ENCODE results near the gene SORCS1.

Gene SORCS1

GRCh38 chr10:106980495-106981451 is 183.7 kb downstream of the SORCS1 start:
- no peaks in the 10 kb centered on the region for H3K27me3 ChIP-seq (ENCODE audit: control insufficient read depth in 5 of 5, insufficient read depth in 4 of 5, low read length in 5 of 5)
- H3K4me3 ChIP-seq (ENCODE audit: low read depth in 1 of 5, low read length in 5 of 5): no peak overlapping the region
- H3K9ac ChIP-seq (ENCODE audit: low read length in 5 of 5): no peak overlapping the region
- peaks cover 0 to 3% (median 0%) of the 10 kb centered on the region in 5 donors for H3K4me1 ChIP-seq (ENCODE audit: control insufficient read depth in 5 of 5, insufficient read depth in 5 of 5, low read length in 5 of 5)
- H3K36me3 ChIP-seq (ENCODE audit: control insufficient read depth in 5 of 5, insufficient read depth in 5 of 5, low read length in 5 of 5): no peaks in the 10 kb centered on the region
- peaks cover 0 to 2% (median 0%) of the 10 kb centered on the region in 5 donors for H3K9me3 ChIP-seq (ENCODE audit: control insufficient read depth in 5 of 5, low read length in 5 of 5)
- H3K27ac ChIP-seq (ENCODE audit: low read depth, low read length): no peak overlapping the region

- H3K9me3 ChIP-seq (ENCODE audit: control insufficient read depth in 5 of 5, low read length in 5 of 5): peaks cover 0 to 2% (median 0%) of the 10 kb centered on the region in 5 donors
- H3K36me3 ChIP-seq (ENCODE audit: control insufficient read depth in 5 of 5, insufficient read depth in 5 of 5, low read length in 5 of 5): no peaks in the 10 kb centered on the region
- no peak overlapping the region for H3K4me3 ChIP-seq (ENCODE audit: low read depth in 1 of 5, low read length in 5 of 5)
- no peak overlapping the region for H3K9ac ChIP-seq (ENCODE audit: low read length in 5 of 5)
- no peaks in the 10 kb centered on the region for H3K27me3 ChIP-seq (ENCODE audit: control insufficient read depth in 5 of 5, insufficient read depth in 4 of 5, low read length in 5 of 5)
- H3K27ac ChIP-seq (ENCODE audit: low read depth, low read length): no peak overlapping the region
- H3K4me1 ChIP-seq (ENCODE audit: control insufficient read depth in 5 of 5, insufficient read depth in 5 of 5, low read length in 5 of 5): peaks cover 0 to 3% (median 0%) of the 10 kb centered on the region in 5 donors
Measured at GRCh38 chr10:106978756-106979155, 185.8 kb downstream of the SORCS1 start.

- H3K27ac ChIP-seq (ENCODE audit: low read depth, low read length): no peak overlapping the region
- H3K4me3 ChIP-seq (ENCODE audit: low read depth in 1 of 5, low read length in 5 of 5): no peak overlapping the region
Measured at GRCh38 chr10:106973716-106974115, 190.8 kb downstream of the SORCS1 start.

GRCh38 chr10:106973288-106973687 is 191.2 kb downstream of the SORCS1 start:
- Histone ChIP-seq H3K9ac (ENCODE audit: low read length in 5 of 5) (no peak overlapping the region), H3K9me3 (ENCODE audit: control insufficient read depth in 5 of 5, low read length in 5 of 5) (peaks cover 0 to 2% (median 0%) of the 10 kb centered on the region in 5 donors), H3K4me3 (ENCODE audit: low read depth in 1 of 5, low read length in 5 of 5) (no peak overlapping the region), H3K27ac (ENCODE audit: low read depth, low read length) (no peak overlapping the region), H3K36me3 (ENCODE audit: control insufficient read depth in 5 of 5, insufficient read depth in 5 of 5, low read length in 5 of 5) (no peaks in the 10 kb centered on the region), H3K27me3 (ENCODE audit: control insufficient read depth in 5 of 5, insufficient read depth in 4 of 5, low read length in 5 of 5) (no peaks in the 10 kb centered on the region), H3K4me1 (ENCODE audit: control insufficient read depth in 5 of 5, insufficient read depth in 5 of 5, low read length in 5 of 5) (no peaks in the 10 kb centered on the region)

More at GRCh38 chr10:106973716-106974115, 190.8 kb downstream of the SORCS1 start:
- H3K4me1 ChIP-seq (ENCODE audit: control insufficient read depth in 5 of 5, insufficient read depth in 5 of 5, low read length in 5 of 5): no peaks in the 10 kb centered on the region
- H3K9ac ChIP-seq (ENCODE audit: low read length in 5 of 5): no peak overlapping the region
- H3K36me3 ChIP-seq (ENCODE audit: control insufficient read depth in 5 of 5, insufficient read depth in 5 of 5, low read length in 5 of 5): no peaks in the 10 kb centered on the region
- peaks cover 0 to 2% (median 0%) of the 10 kb centered on the region in 5 donors for H3K9me3 ChIP-seq (ENCODE audit: control insufficient read depth in 5 of 5, low read length in 5 of 5)
- H3K27me3 ChIP-seq (ENCODE audit: control insufficient read depth in 5 of 5, insufficient read depth in 4 of 5, low read length in 5 of 5): no peaks in the 10 kb centered on the region

GRCh38 chr10:106972381-106972780 is 192.1 kb downstream of the SORCS1 start:
- H3K36me3 ChIP-seq (ENCODE audit: control insufficient read depth in 5 of 5, insufficient read depth in 5 of 5, low read length in 5 of 5): no peaks in the 10 kb centered on the region
- H3K27me3 ChIP-seq (ENCODE audit: control insufficient read depth in 5 of 5, insufficient read depth in 4 of 5, low read length in 5 of 5): no peaks in the 10 kb centered on the region
- no peak overlapping the region for H3K4me3 ChIP-seq (ENCODE audit: low read depth in 1 of 5, low read length in 5 of 5)
- H3K27ac ChIP-seq (ENCODE audit: low read depth, low read length): no peak overlapping the region
- no peaks in the 10 kb centered on the region for H3K4me1 ChIP-seq (ENCODE audit: control insufficient read depth in 5 of 5, insufficient read depth in 5 of 5, low read length in 5 of 5)
- no peak overlapping the region for H3K9ac ChIP-seq (ENCODE audit: low read length in 5 of 5)
- peaks cover 0 to 2% (median 0%) of the 10 kb centered on the region in 5 donors for H3K9me3 ChIP-seq (ENCODE audit: control insufficient read depth in 5 of 5, low read length in 5 of 5)

- no peaks in the 10 kb centered on the region for H3K27me3 ChIP-seq (ENCODE audit: control insufficient read depth in 5 of 5, insufficient read depth in 4 of 5, low read length in 5 of 5)
- no peaks in the 10 kb centered on the region for H3K36me3 ChIP-seq (ENCODE audit: control insufficient read depth in 5 of 5, insufficient read depth in 5 of 5, low read length in 5 of 5)
- H3K9me3 ChIP-seq (ENCODE audit: control insufficient read depth in 5 of 5, low read length in 5 of 5): peaks cover 0 to under 1% (median 0%) of the 10 kb centered on the region in 5 donors
- no peak overlapping the region for H3K27ac ChIP-seq (ENCODE audit: low read depth, low read length)
- H3K4me3 ChIP-seq (ENCODE audit: low read depth in 1 of 5, low read length in 5 of 5): no peak overlapping the region
- H3K9ac ChIP-seq (ENCODE audit: low read length in 5 of 5): no peak overlapping the region
- no peaks in the 10 kb centered on the region for H3K4me1 ChIP-seq (ENCODE audit: control insufficient read depth in 5 of 5, insufficient read depth in 5 of 5, low read length in 5 of 5)
Measured at GRCh38 chr10:106971411-106971831, 193.1 kb downstream of the SORCS1 start.

- Histone ChIP-seq H3K27me3 (ENCODE audit: control insufficient read depth in 5 of 5, insufficient read depth in 4 of 5, low read length in 5 of 5) (no peaks in the 10 kb centered on the region), H3K9me3 (ENCODE audit: control insufficient read depth in 5 of 5, low read length in 5 of 5) (no peaks in the 10 kb centered on the region), H3K27ac (ENCODE audit: low read depth, low read length) (no peak overlapping the region), H3K36me3 (ENCODE audit: control insufficient read depth in 5 of 5, insufficient read depth in 5 of 5, low read length in 5 of 5) (no peaks in the 10 kb centered on the region), H3K4me1 (ENCODE audit: control insufficient read depth in 5 of 5, insufficient read depth in 5 of 5, low read length in 5 of 5) (no peaks in the 10 kb centered on the region), H3K4me3 (ENCODE audit: low read depth in 1 of 5, low read length in 5 of 5) (no peak overlapping the region), H3K9ac (ENCODE audit: low read length in 5 of 5) (no peak overlapping the region)
Measured at GRCh38 chr10:106967452-106967851, 197.1 kb downstream of the SORCS1 start.

GRCh38 chr10:106960812-106961211 is 203.7 kb downstream of the SORCS1 start:
- no peak overlapping the region for H3K9ac ChIP-seq (ENCODE audit: low read length in 5 of 5)
- no peaks in the 10 kb centered on the region for H3K36me3 ChIP-seq (ENCODE audit: control insufficient read depth in 5 of 5, insufficient read depth in 5 of 5, low read length in 5 of 5)
- H3K27ac ChIP-seq (ENCODE audit: low read depth, low read length): no peak overlapping the region
- no peaks in the 10 kb centered on the region for H3K9me3 ChIP-seq (ENCODE audit: control insufficient read depth in 5 of 5, low read length in 5 of 5)
- H3K4me1 ChIP-seq (ENCODE audit: control insufficient read depth in 5 of 5, insufficient read depth in 5 of 5, low read length in 5 of 5): peaks cover 0 to 20% (median 15%) of the 10 kb centered on the region in 5 donors
- H3K27me3 ChIP-seq (ENCODE audit: control insufficient read depth in 5 of 5, insufficient read depth in 4 of 5, low read length in 5 of 5): no peaks in the 10 kb centered on the region
- H3K4me3 ChIP-seq (ENCODE audit: low read depth in 1 of 5, low read length in 5 of 5): no peak overlapping the region

GRCh38 chr10:106959521-106959920 is 205.0 kb downstream of the SORCS1 start:
- Histone ChIP-seq H3K9me3 (ENCODE audit: control insufficient read depth in 5 of 5, low read length in 5 of 5) (no peaks in the 10 kb centered on the region), H3K4me1 (ENCODE audit: control insufficient read depth in 5 of 5, insufficient read depth in 5 of 5, low read length in 5 of 5) (peaks cover 0 to 20% (median 15%) of the 10 kb centered on the region in 5 donors), H3K4me3 (ENCODE audit: low read depth in 1 of 5, low read length in 5 of 5) (peak overlapping the region in 4 of 5 donors; percentile 7 to 45 (median 18)), H3K27ac (ENCODE audit: low read depth, low read length) (no peak overlapping the region), H3K36me3 (ENCODE audit: control insufficient read depth in 5 of 5, insufficient read depth in 5 of 5, low read length in 5 of 5) (no peaks in the 10 kb centered on the region), H3K9ac (ENCODE audit: low read length in 5 of 5) (peak overlapping the region in 1 of 5 donors; percentile 39), H3K27me3 (ENCODE audit: control insufficient read depth in 5 of 5, insufficient read depth in 4 of 5, low read length in 5 of 5) (no peaks in the 10 kb centered on the region)
